Subcutaneous abdominal adipose tissue (tissue), 5 donors: Measurements from ENCODE around the gene RFFL.

ENCODE experiments used
- H3K27ac ChIP-seq: one replicate; pipeline ENCODE4 v1.7.0; 2013; ENCODE audit warnings: low read depth, mild to moderate bottlenecking, inconsistent platforms, low read length, moderate library complexity
- H3K27me3 ChIP-seq, 5 donors: one replicate each; pipeline ENCODE4 v1.7.0; 2013; ENCODE audit warnings: low read length in 5 of 5, inconsistent platforms in 1 of 5; ENCODE audit not compliant: control insufficient read depth in 5 of 5, insufficient read depth in 4 of 5
- H3K36me3 ChIP-seq, 5 donors: one replicate each; pipeline ENCODE4 v1.7.0; 2013; ENCODE audit warnings: low read length in 5 of 5; ENCODE audit not compliant: control insufficient read depth in 5 of 5, insufficient read depth in 5 of 5
- H3K4me1 ChIP-seq, 5 donors: one replicate each; pipeline ENCODE4 v1.7.0; 2013; ENCODE audit warnings: low read length in 5 of 5, mild to moderate bottlenecking in 3 of 5, moderate library complexity in 1 of 5; ENCODE audit not compliant: control insufficient read depth in 5 of 5, insufficient read depth in 5 of 5
- H3K4me3 ChIP-seq, 5 donors: one replicate each; pipeline ENCODE4 v1.7.0; 2013; ENCODE audit warnings: low read length in 5 of 5, low read depth in 1 of 5
- H3K9ac ChIP-seq, 5 donors: one replicate each; pipeline ENCODE4 v1.7.0; 2013; ENCODE audit warnings: low read length in 5 of 5, mild to moderate bottlenecking in 4 of 5, moderate library complexity in 3 of 5
- H3K9me3 ChIP-seq, 5 donors: one replicate each; pipeline ENCODE4 v1.7.0; 2013; ENCODE audit warnings: low read length in 5 of 5; ENCODE audit not compliant: control insufficient read depth in 5 of 5
- donor health status: healthy.
- donor health status: healthy.
- donor health status: healthy.
- donor health status: healthy.
- donor health status: healthy.

Gene RFFL

DNA sequence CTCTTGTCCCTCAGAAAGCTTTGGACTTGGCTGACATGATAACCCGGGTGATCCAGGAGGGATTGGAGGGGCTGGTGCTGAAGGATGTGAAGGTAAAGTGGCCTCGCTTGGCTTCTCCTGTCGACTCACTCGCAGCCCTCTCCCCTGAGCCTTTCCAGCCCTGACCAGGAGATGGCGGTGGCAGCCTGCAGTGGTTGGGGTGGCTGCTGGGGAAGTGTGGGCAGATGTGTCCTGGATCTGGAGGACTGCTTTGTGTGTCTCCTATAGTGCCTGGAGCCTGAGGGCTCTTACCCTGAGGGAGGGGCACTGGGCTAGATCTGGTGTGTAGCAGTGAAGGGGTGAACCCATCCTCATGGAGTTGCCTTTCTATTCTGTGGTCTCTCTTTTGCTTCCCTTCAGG is 65.3 kb downstream of the RFFL start:
- Histone ChIP-seq H3K9me3 (no peaks in the 10 kb centered on the region), H3K36me3 (peaks cover 0 to 80% (median 65%) of the 10 kb centered on the region in 5 donors), H3K27ac (no peak overlapping the region), H3K9ac (no peak overlapping the region), H3K4me3 (no peak overlapping the region), H3K4me1 (peaks cover 0 to 17% (median 5%) of the 10 kb centered on the region in 5 donors), H3K27me3 (no peaks in the 10 kb centered on the region)

DNA sequence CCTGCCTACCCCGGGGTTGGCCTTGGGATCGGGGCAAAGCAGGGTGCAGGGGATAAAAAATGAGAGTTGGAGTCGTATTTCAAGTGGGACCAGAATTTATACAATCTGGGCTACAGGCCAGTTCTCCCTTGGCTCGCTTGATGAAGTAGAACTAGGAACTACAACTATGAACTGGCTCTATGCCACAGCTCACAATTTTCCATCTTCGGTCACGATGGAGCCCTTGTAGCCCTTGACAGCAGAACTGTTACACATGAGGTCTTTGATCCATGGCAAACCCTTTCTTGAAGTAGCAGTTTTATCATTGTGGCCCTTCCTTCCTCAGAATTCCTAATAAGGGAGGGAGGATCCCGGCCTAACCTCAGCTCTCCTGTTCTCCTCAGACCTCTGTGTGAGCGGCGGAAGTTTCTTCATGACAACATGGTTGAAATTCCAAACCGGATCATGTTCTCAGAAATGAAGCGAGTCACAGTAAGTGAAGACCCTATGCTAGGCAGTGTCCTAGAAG is 66.1 kb downstream of the RFFL start:
- Histone ChIP-seq H3K27ac (no peak overlapping the region), H3K36me3 (peaks cover 0 to 80% (median 70%) of the 10 kb centered on the region in 5 donors), H3K27me3 (no peaks in the 10 kb centered on the region), H3K4me1 (peaks cover 0 to 13% (median 5%) of the 10 kb centered on the region in 5 donors), H3K9me3 (no peaks in the 10 kb centered on the region), H3K4me3 (no peak overlapping the region), H3K9ac (no peak overlapping the region)

GRCh38 chr17:34996422-34997285 is 66.9 kb downstream of the RFFL start:
- Histone ChIP-seq H3K9ac (no peak overlapping the region), H3K4me1 (peaks cover 0 to 13% (median 5%) of the 10 kb centered on the region in 5 donors), H3K27me3 (no peaks in the 10 kb centered on the region), H3K9me3 (no peaks in the 10 kb centered on the region), H3K36me3 (peaks cover 0 to 80% (median 73%) of the 10 kb centered on the region in 5 donors), H3K27ac (no peak overlapping the region), H3K4me3 (no peak overlapping the region)

- no peak overlapping the region for H3K9ac ChIP-seq
- no peaks in the 10 kb centered on the region for H3K27me3 ChIP-seq
- H3K27ac ChIP-seq = no peak overlapping the region
- H3K9me3 ChIP-seq = no peaks in the 10 kb centered on the region
- no peak overlapping the region for H3K4me3 ChIP-seq
- H3K36me3 ChIP-seq = peaks cover 9 to 77% (median 71%) of the 10 kb centered on the region in 5 donors
- peaks cover 0 to 11% (median 5%) of the 10 kb centered on the region in 5 donors for H3K4me1 ChIP-seq
Observed at GRCh38 chr17:34993031-34993430, 70.5 kb downstream of the RFFL start.

DNA sequence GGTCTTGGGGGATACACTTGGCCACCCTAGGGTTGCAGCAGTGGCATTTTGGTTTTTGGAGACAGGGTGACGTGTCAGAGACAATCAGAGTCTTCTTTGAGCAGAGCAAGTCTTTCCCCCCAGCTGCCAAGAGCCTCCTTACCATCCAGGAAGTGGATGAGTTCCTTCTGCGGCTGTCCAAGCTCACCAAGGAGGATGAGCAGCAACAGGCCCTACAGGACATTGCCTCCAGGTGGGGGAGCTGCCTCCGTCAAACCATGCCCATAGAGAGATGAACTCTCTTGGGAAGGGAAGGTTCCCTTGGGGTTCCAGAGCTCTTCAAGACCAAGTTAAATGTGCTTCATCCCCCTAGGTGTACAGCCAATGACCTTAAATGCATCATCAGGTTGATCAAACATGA is 71.9 kb downstream of the RFFL start:
- Histone ChIP-seq H3K9ac (no peak overlapping the region), H3K9me3 (no peaks in the 10 kb centered on the region), H3K4me3 (no peak overlapping the region), H3K27ac (no peak overlapping the region), H3K4me1 (no peaks in the 10 kb centered on the region), H3K36me3 (peaks cover 18 to 81% (median 72%) of the 10 kb centered on the region in 5 donors), H3K27me3 (no peaks in the 10 kb centered on the region)

DNA sequence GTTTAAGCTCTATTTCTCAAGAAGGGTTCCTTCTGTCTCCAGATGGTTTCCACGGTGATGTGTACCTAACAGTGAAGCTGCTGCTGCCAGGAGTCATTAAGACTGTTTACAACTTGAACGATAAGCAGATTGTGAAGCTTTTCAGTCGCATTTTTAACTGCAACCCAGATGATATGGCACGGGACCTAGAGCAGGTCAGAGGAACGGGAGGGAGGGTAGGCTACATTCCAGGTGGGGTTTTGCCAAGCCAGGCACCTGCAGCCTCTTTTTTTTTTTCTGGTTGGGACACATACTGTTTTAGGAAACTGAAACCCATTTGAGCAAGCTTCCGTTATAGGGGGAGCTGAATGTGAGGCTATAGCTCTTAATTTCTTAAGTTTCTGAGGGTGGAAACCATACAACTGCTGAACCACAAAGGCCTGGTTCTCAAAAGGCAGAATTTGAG is 72.6 kb downstream of the RFFL start:
- Histone ChIP-seq H3K4me1 (no peaks in the 10 kb centered on the region), H3K27me3 (no peaks in the 10 kb centered on the region), H3K4me3 (no peak overlapping the region), H3K27ac (no peak overlapping the region), H3K36me3 (peaks cover 19 to 78% (median 71%) of the 10 kb centered on the region in 5 donors), H3K9ac (no peak overlapping the region), H3K9me3 (no peaks in the 10 kb centered on the region)

- H3K36me3 ChIP-seq = peaks cover 19 to 64% (median 61%) of the 10 kb centered on the region in 5 donors
- H3K4me3 ChIP-seq = no peak overlapping the region
- no peaks in the 10 kb centered on the region for H3K4me1 ChIP-seq
- no peaks in the 10 kb centered on the region for H3K27me3 ChIP-seq
- no peaks in the 10 kb centered on the region for H3K9me3 ChIP-seq
- no peak overlapping the region for H3K9ac ChIP-seq
- no peak overlapping the region for H3K27ac ChIP-seq
Observed at GRCh38 chr17:34989473-34989872, 74.0 kb downstream of the RFFL start.

DNA sequence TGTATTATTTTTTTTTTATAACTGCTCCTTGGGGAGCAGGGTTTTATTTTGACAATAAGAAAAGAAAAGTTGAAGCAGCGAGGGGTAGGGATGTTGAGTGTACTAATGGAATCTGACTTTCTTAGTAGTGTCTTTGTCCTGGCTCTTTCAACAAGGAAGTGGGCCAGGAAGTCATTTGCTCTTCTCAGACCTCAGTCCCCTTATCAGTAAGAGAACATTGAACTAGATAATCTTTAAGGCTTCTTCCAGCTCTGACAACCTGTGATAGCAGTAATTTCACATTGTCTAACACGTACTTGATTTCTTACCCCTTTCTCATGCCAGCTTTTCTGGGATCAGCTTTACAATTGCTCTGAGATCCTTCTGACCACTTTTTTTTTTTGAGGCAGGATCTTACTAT is 74.9 kb downstream of the RFFL start:
- no peaks in the 10 kb centered on the region for H3K27me3 ChIP-seq
- H3K9ac ChIP-seq = no peak overlapping the region
- no peak overlapping the region for H3K4me3 ChIP-seq
- H3K27ac ChIP-seq = no peak overlapping the region
- H3K36me3 ChIP-seq = peaks cover 19 to 55% (median 53%) of the 10 kb centered on the region in 5 donors
- no peaks in the 10 kb centered on the region for H3K4me1 ChIP-seq
- no peaks in the 10 kb centered on the region for H3K9me3 ChIP-seq

DNA sequence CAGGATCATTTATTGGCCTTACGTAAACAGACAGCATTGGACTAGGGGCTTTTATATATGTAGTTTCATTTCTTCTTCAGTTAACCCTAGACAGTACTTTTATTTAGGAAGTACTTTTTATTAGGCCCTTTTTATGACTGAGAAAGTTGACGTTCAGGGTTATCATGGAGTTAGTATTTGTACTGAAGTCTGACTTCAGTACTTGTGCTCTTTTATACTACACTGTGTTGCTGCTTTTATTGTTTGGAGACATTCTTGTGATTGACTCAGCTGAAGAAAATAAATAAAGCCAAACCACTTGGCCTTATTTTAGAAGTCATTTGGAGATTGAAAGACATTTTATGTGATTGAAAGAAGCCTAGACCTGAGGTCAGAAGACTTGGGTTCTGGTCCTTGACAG is 76.3 kb downstream of the RFFL start:
- Histone ChIP-seq H3K9me3 (no peaks in the 10 kb centered on the region), H3K36me3 (peaks cover 19 to 47% (median 41%) of the 10 kb centered on the region in 5 donors), H3K27ac (no peak overlapping the region), H3K4me3 (no peak overlapping the region), H3K27me3 (no peaks in the 10 kb centered on the region), H3K9ac (peak overlapping the region in 1 of 5 donors; percentile 13), H3K4me1 (no peaks in the 10 kb centered on the region)

DNA sequence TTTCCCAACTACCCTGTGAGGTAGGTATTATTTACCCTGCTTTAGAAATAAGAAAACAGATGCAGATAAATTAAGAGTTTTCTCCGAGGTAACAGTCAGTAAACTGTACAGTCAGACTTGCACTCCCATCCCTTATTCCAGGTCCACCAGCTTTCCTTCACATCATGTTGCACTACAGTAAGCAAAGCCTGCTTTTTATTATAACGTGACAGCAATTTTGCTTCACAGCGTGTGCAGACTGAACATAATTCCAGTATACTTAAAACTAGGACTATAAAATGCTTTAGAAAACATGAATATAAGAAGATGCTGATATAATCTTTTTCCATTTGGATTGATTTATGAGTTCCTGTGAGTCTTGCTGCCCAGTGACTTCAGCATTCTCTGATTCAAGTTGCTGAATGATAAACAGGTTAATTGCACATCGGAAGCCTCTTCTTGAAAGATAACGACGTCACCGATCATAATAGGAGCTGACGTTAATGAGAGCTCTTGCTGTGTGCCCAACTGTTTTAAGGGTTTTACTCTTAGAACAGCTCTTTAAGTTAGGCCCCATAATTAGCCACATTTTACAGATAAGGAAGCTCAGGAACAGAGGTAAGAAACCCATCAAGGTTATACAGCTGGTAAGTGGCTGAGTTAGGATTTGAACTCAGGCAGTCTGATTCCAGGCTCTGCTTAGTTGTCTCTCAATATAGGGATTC is 81.8 kb downstream of the RFFL start:
- Histone ChIP-seq H3K4me3 (peak overlapping the region; percentile 72 to 82 (median 77)), H3K36me3 (peaks cover 2 to 9% (median 6%) of the 10 kb centered on the region in 5 donors), H3K9me3 (no peaks in the 10 kb centered on the region), H3K27ac (peak overlapping the region; percentile 98), H3K27me3 (no peaks in the 10 kb centered on the region), H3K4me1 (peaks cover 4 to 20% (median 17%) of the 10 kb centered on the region in 5 donors), H3K9ac (peak overlapping the region; percentile 95 to 99 (median 97))
